DMS114 treated with DMSO at 0.1 percent for 48 hours (cell line): ENCODE data around the gene RPS6KA3.
"Not testable (repeated sequence)": the region's sequence is repeated elsewhere in the genome, so short reads cannot be mapped to it uniquely, and the experiment has no call there.

Experiments
- DNase-seq: peaks from one replicate; lab custom pipeline; 2025; ENCODE audit not compliant: unreplicated experiment; lab: John Stamatoyannopoulos, UW

Gene RPS6KA3

DNA sequence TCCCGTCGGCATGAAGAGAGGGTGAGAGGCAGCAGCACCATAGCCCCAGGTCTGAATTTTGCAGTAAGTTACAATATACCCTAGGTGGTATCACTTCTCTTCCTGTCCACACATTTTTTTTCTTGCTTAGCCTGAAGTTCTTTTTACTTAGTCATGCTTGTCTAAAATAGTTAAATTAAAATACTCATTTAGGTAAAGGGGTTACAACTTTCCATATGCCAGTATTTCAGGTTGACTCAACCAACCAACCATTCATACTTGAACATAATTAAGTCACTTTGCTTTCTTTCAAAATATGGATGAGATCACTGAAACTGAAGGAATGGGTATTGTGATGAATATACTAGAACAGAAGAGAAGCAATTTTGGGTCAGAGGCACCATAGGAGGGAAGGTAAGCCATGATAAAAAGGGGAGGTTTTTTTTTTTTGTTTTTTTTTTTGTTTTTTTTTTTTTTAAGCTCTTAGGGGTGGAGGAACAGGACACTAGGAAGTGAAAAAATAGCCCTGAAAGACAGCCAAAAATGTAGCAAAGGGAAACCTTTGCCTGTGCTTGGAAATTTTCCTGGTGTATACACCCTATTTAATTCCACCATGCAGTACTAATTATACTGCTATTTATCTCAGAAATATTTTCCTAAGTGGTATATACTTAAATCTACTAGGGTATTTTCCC is 41.8 kb downstream of the RPS6KA3 start:
- DNase-seq: no peak

- DNase-seq: no peak
Measured at GRCh38 chrX:20221902-20222301, 44.8 kb downstream of the RPS6KA3 start.

GRCh38 chrX:20218836-20219505 is 47.7 kb downstream of the RPS6KA3 start:
- DNase-seq: no peak

- no peak for DNase-seq
Measured at GRCh38 chrX:20217906-20218305, 48.8 kb downstream of the RPS6KA3 start.

DNA sequence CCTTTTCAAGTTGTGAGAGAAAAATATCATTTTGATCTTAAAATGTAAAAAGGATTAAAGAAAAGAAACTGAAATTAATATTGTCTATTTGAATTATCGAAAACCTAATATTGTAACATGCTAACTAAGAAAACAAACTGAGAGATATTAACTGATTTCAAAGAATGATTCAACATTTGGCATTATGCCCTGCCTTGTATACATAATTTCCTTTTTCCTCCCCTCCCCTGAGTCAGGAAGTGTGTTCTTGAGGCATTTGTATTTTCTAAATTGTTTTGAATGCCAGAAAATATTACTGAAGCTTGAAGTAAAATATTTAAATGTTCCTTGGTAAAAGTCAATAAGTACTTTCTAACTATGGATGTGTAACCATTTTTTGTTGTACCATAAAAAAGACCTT is 49.4 kb downstream of the RPS6KA3 start:
- DNase-seq: no peak

- no peak for DNase-seq
Measured at GRCh38 chrX:20215565-20215964, 51.1 kb downstream of the RPS6KA3 start.

DNA sequence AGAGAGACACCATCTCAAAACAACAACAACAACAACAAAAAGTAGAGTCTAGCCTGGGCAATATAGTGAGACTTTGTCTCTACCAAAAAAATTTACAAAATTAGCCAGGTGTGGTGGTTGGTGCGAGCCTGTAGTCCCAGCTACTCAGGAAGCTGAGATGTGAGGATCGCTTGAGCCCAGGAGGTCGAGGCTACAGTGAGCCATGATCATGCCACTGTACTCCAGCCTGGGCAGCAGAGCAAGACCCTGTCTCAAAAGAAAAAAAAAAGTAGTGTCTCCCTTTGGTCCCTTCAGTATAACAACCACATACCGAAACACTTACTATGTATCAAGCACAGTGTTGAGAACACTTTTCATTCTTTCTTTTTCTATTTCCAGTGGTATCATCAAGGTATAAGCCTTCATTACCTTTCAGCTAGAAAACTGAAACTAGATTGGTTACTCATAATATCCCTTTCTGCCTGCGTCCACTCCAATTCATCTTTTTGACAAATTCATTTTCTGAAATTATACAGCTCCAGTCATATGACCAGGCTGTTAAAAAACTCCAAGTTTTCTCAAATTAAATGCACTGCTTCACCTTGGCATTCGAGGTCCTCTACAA is 54.1 kb downstream of the RPS6KA3 start:
- no peak for DNase-seq

DNA sequence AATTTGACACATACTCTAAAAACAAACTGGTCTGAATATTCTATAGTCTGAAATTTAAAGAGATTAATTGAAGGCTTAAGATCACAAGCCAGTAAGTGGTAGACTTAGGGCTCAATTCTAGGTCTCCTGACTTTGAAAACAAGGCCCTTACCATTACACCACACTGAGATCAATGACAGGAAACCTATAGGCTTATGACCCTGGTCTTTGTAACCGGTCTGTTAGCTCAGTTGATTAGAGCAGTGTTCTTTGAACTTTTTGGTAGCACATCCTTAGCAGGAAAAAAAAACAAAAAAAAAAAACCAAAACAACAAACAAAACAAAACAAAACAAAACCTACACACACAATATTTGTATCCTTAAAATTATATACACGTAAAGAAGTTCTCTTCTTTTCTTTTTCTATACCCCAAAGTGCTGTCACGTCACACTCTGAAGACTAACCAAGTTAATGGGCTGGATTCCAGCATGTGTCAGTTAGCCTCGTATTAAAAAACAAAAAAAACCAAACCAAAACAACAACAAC is 55.4 kb downstream of the RPS6KA3 start:
- no peak for DNase-seq

DNA sequence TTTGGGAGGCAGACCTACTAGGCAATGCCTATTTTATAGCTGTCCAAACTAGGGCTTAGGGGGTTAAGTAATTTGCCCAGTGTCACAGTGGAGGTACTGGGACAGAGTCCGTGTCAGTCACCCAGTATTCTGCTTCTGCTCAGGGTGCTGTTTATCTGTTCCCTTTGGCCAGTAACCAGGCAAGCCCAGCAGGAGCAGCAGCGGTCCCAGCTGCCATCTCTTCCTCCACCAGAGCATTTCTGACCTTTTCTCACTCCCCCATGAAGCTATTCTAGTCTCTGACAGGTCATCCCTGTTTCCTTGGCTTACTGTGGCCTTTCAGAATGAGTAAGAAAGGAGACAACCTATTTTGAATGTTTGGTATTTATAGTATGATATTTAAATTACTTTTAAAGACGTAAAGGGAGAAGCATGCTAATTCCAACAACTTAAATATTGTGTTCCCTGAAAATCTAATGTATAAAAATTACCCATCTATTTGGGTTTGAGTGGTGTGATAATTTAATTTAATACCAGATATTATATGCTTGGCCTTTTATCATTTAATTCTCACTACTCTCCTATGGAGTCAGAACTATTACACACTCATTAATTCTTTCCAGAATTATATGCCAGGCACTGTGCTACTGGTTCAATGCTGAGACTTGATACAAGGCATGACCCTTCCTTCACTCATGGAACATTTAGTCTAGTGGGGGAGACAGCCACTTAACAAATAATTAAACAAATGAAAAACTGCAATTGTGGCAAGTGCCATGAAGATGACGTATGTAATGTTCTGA is 60.6 kb downstream of the RPS6KA3 start:
- no peak for DNase-seq

DNA sequence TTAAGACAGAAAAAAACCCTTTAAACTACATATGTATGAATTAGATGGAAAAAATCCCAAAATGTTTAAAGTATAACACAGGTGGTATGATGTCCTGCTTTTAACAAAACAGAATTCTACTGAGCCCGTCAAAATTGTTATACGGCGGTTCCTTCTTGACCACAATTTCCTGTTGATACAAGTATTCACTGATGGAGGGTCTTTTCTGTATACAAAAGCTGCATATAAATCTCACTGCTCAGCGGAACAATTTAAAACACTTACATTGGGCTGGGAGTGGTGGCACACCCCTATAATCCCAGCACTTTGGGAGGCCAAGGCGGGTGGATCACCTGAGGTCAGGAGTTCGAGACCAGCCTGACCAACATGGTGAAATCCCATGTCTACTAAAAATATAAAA is 62.4 kb downstream of the RPS6KA3 start:
- no peak for DNase-seq

DNA sequence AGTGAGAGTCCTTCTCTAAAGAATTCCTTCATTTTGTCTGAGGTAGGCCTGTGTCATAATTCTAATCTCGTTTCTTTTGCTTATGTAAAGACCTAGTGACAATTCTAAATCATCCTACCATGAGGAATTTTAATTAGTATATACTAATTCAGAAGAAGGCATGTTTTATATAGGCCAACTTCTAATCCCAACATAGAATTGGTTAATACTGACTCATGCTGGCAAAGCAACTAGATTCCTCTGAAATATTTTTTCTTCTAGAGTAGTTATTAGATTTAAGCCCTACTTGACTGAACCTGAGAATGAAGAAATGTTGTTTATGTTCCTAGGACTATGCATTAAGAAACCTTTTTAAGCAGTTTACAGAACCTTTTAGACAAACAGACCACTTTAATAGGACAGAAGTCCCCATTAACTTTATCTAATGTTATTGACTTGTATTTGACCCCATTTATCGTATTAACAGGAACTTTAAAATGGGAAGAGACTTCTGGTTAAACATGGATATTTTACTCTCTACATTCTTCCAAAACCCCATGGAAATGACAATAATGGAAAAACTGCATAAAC is 69.0 kb downstream of the RPS6KA3 start:
- no peak for DNase-seq

GRCh38 chrX:20189171-20189570 is 77.5 kb downstream of the RPS6KA3 start:
- DNase-seq: no peak

GRCh38 chrX:20181598-20182329 is 84.9 kb downstream of the RPS6KA3 start:
- DNase-seq: no peak

DNA sequence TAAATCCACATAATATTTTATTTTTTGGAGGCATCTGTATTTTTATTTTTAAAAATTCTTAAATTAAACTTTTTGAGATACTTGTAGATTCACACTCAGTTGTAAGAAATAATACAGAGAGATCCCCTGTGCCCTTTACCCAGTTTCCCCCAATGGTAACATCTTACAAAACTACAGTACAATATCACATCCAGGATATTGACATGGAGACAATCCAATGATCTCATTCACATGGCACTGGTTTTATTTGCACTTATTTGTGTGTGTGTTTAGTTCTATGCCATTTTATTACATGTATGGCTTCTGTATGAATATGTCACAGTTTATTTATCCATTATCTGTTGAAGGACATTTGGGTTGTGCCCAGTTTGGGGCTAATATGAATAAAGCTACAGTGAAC is 89.6 kb downstream of the RPS6KA3 start:
- no peak for DNase-seq

DNA sequence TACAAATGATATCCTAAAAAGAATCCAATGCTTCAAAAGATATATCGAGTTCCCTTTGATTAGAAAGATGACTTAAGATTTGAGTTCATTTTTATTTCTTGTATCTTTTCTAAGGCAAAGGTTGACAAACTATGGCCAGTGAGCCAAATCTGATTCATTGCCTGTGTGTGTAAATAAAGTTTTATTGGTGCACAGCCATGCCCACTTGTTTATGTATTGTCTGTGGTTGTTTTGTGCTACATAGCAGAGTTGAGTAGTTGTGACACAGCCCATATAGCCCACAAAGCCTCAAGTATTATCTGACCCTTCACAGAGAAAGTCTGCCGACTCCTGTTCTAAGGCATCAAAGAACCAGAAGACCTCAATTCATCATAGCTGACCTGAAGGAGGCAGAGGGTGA is 92.9 kb downstream of the RPS6KA3 start:
- no peak for DNase-seq

GRCh38 chrX:20173313-20173712 is 93.4 kb downstream of the RPS6KA3 start:
- no peak for DNase-seq

DNA sequence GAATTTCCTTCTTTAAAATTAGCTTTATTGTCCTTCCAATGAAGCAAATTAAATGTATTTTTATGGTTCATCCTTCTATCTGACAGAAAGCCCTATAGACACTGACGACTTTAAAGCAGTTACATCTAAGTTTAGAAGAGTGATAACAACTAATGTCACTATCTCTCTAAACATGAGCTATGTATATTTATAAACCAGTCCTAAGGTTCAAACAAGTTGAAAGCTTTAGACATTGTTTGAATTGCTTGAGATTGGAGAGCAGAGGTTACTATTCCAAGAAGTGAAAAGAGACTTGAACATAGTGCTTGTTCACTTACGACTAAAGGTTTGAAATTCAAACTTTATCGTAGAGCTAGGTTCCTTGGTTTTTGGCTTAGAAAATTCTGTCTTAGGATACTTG is 94.8 kb downstream of the RPS6KA3 start:
- DNase-seq: no peak

GRCh38 chrX:20162516-20162915 is 104.2 kb downstream of the RPS6KA3 start:
- DNase-seq: not testable (repeated sequence)

DNA sequence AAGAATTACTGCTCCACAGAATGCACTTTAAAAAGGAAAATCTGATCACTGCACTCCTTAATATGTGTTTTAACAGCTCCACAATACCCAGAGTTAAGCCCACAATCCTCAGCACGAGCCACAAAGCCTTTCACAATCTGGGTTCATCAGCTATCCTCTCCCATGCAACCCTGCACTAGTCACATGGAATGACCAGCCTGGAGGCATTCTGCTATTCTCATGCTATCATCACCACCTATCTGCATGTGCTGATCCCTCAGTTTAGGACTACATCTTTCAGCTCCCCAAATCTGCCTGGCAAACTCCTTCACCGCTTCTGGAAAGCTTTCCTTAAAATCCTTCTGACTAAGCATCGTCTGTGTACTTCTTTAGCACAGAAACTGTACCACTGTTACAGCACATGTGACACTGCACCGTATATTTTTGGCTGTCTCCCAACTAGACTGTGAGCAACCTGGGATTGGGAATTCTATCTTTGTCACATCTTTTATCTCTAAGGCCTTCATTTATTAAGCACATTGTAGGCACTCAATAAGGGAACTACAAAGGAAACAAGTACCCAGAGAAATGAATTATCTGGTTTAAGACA is 106.8 kb downstream of the RPS6KA3 start:
- no peak for DNase-seq

- no peak for DNase-seq
Measured at GRCh38 chrX:20151689-20152088, 115.0 kb downstream of the RPS6KA3 start.
